Endothelial cell (in vitro differentiated cells): ENCODE data around the gene FOLR2. TPM values are rescaled to one million over a fixed set of nuclear protein-coding genes. Genes with fewer than 3 reads are reported as not detected.
"Not testable (repeated sequence)": the region's sequence is repeated elsewhere in the genome, so short reads cannot be mapped to it uniquely, and the experiment has no call there.

Source experiments
- DNase-seq: peaks from one replicate; pipeline ENCODE4 v3.0.0; 2021; ENCODE audit warnings: low spot score
- H3K27ac Mint-ChIP-seq: one replicate; pipeline ENCODE4 v1.8.0; 2021; ENCODE audit warnings: mixed read lengths, inconsistent platforms; ENCODE audit not compliant: unreplicated experiment
- H3K27me3 Mint-ChIP-seq: one replicate; pipeline ENCODE4 v1.8.0; 2021; ENCODE audit warnings: mild to moderate bottlenecking, moderate library complexity, mixed read lengths, inconsistent platforms; ENCODE audit not compliant: unreplicated experiment
- H3K36me3 Mint-ChIP-seq: one replicate; pipeline ENCODE4 v1.8.0; 2021; ENCODE audit warnings: mild to moderate bottlenecking, low read depth, mixed read lengths, inconsistent platforms; ENCODE audit not compliant: unreplicated experiment
- H3K4me1 Mint-ChIP-seq: one replicate; pipeline ENCODE4 v1.8.0; 2021; ENCODE audit warnings: mild to moderate bottlenecking, mixed read lengths, inconsistent platforms; ENCODE audit not compliant: unreplicated experiment
- H3K4me3 Mint-ChIP-seq: one replicate; pipeline ENCODE4 v1.8.0; 2021; ENCODE audit warnings: mild to moderate bottlenecking, mixed read lengths, inconsistent platforms; ENCODE audit not compliant: unreplicated experiment
- H3K9me3 Mint-ChIP-seq: one replicate; pipeline ENCODE4 v1.8.0; 2021; ENCODE audit warnings: mixed read lengths, inconsistent platforms; ENCODE audit not compliant: unreplicated experiment
- total RNA-seq: library from RNA; stranded (reverse); fragmentation: NEBNext Ultra II Directional; extraction: Animal tissue kit (Norgen Biotek cat#: 25700); gene quantifications from one replicate; pipeline ENCODE4 v1.2.1, GENCODE V29; 2021; ENCODE audit not compliant: unreplicated experiment
- TF ChIP-seq, protein P1 (sequence below): fragments of 200-600 bp; sonication (generic); IDR thresholded peaks from one replicate; pipeline ENCODE4 v1.5.0; 2021; ENCODE audit warnings: antibody characterized with exemption; ENCODE audit not compliant: unreplicated experiment

Gene FOLR2
- total RNA-seq, 1 donor from 2014 or later, result not detected

DNA sequence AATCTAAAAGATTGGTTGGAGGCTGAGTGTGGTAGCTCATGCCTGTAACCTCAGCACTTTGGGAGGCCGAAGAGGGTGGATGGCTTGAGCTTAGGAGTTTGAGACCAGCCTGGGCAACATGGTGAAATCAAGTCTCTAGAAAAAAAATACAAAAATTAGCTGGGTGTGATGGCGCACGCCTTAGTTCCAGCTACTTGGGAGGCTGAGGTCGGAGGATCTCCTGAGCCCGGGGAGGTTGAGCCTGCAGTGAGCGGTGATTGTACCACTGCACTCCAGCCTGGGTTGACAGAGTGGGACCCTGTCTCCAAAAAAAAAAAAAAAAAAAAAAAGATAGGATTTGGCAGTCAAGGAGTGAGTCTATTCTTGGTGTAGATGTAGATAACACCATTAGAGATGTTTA, 14.0 kb upstream of the FOLR2 start:
- Mint-ChIP-seq H3K27ac (no peak overlapping the region), H3K4me3 (no peak overlapping the region), H3K9me3 (no peaks in the 10 kb centered on the region), H3K4me1 (no peaks in the 10 kb centered on the region), H3K36me3 (no peaks in the 10 kb centered on the region), H3K27me3 (peaks cover 1% of the 10 kb centered on the region)
- TF ChIP-seq, protein P1, sequence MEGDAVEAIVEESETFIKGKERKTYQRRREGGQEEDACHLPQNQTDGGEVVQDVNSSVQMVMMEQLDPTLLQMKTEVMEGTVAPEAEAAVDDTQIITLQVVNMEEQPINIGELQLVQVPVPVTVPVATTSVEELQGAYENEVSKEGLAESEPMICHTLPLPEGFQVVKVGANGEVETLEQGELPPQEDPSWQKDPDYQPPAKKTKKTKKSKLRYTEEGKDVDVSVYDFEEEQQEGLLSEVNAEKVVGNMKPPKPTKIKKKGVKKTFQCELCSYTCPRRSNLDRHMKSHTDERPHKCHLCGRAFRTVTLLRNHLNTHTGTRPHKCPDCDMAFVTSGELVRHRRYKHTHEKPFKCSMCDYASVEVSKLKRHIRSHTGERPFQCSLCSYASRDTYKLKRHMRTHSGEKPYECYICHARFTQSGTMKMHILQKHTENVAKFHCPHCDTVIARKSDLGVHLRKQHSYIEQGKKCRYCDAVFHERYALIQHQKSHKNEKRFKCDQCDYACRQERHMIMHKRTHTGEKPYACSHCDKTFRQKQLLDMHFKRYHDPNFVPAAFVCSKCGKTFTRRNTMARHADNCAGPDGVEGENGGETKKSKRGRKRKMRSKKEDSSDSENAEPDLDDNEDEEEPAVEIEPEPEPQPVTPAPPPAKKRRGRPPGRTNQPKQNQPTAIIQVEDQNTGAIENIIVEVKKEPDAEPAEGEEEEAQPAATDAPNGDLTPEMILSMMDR, result no peak
- no peak for DNase-seq

DNA sequence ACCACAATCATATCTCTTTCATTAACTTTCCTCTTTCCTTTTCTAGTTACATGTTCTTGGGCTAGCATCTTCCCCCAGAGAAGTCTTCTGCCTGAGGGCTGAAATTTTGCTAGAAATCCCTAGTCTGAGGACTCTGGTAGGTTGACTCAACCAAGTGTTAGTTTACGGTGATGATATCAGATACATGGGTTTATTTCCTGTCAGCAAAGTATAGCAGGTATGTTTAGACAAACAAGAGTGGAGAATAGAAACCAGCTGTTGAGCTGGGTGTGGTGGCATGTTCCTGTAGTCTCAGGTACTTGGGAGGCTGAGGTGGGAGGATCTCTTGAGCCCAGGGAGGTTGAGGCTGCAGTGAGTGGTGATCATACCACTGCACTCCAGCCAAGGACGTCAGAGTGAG, 13.4 kb upstream of the FOLR2 start:
- peaks cover 1% of the 10 kb centered on the region for H3K27me3 Mint-ChIP-seq
- H3K4me1 Mint-ChIP-seq, result no peaks in the 10 kb centered on the region
- TF ChIP-seq, protein P1, result no peak
- no peak overlapping the region for H3K4me3 Mint-ChIP-seq
- H3K36me3 Mint-ChIP-seq, result no peaks in the 10 kb centered on the region
- DNase-seq, result no peak
- H3K9me3 Mint-ChIP-seq, result no peaks in the 10 kb centered on the region
- no peak overlapping the region for H3K27ac Mint-ChIP-seq

DNA sequence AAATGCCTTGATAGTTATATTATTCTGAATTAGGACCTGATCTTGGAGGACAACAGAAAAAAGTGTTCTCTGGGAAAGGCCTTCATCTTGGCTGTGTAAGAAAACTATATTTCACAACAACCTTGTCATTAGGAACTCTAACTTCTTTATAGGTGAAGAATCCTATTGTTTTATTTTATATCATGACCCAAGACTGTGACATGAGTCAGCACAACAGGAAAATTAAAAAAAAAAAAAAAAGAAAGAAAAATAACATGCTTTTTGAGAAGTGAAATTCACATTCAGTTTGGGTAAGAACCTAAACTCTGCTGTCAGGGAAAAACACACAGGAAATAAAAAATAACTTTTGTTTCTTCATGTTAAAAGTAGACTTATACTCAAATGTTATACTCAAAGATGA, 11.7 kb upstream of the FOLR2 start:
- TF ChIP-seq, protein P1, result no peak
- no peaks in the 10 kb centered on the region for H3K36me3 Mint-ChIP-seq
- no peak overlapping the region for H3K27ac Mint-ChIP-seq
- H3K4me3 Mint-ChIP-seq, result no peak overlapping the region
- no peak for DNase-seq
- H3K9me3 Mint-ChIP-seq, result no peaks in the 10 kb centered on the region
- no peaks in the 10 kb centered on the region for H3K4me1 Mint-ChIP-seq
- peaks cover 1% of the 10 kb centered on the region for H3K27me3 Mint-ChIP-seq

DNA sequence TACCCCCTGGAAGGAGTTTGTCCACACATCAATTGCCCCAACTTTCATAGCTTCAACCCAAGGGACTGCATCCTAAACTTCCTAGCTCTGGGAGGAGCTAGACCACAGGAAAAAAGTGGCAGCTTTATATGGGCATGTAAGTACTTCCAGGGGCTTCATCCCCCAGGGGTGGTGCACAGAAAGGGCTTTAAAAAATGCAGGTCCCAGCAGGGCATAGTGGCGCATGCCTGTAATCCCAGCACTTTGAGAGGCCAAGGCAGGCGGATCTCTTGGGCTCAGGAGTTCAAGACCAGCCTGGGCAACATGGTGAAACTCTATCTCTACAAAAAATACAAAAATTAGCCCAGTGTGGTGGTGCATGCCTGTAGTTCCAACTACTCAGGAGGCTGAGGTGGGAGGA, 9.8 kb upstream of the FOLR2 start:
- H3K4me1 Mint-ChIP-seq, H3K4me3 Mint-ChIP-seq, DNase-seq, H3K27me3 Mint-ChIP-seq, H3K36me3 Mint-ChIP-seq, H3K9me3 Mint-ChIP-seq, H3K27ac Mint-ChIP-seq: not testable (repeated sequence)

DNA sequence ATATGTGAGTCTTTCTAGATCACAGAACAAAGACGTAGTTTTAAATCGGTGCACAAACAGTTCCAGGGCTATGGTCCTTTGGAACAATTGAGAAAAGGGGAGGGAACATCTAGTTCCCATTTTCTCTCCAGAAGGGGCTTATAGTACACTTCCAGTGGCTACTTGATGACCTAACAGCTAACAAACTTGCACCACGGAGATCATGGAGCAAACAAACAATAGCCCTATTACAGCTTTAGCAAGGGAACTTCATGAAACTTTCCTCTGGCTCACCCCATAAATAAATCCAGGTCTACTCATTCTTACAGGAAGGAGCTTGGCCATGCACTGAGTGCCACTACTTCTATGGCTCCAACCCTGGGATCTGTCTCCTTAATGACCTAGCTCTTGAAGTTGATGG, 8.3 kb upstream of the FOLR2 start:
- peaks cover 1% of the 10 kb centered on the region for H3K27me3 Mint-ChIP-seq

More for the DNA sequence above, 8.3 kb upstream of the FOLR2 start:
- DNase-seq, result no peak
- H3K4me3 Mint-ChIP-seq, result no peak overlapping the region
- no peaks in the 10 kb centered on the region for H3K36me3 Mint-ChIP-seq
- no peaks in the 10 kb centered on the region for H3K9me3 Mint-ChIP-seq
- no peaks in the 10 kb centered on the region for H3K4me1 Mint-ChIP-seq
- H3K27ac Mint-ChIP-seq, result no peak overlapping the region
- TF ChIP-seq, protein P1, result no peak
